ENCODE measurements around the gene TTLL5.

GRCh38 chr14:75646762-75647161 lies 14.3 kb upstream of the TTLL5 start:
- TF ChIP-seq EZH2 (IDR thresholded peaks at IDR 0.05; ENCODE audit: low read length, unreplicated experiment), result no peak
- no peak for TF ChIP-seq CTCF (conservative IDR thresholded peaks at IDR 0.05; ENCODE audit: low read depth, low read length)

Data from PC-3 (cell line).